ENCODE results near the gene ZNF691.
"Not testable (repeated sequence)": the region's sequence is repeated elsewhere in the genome, so short reads cannot be mapped to it uniquely, and the experiment has no call there.

ZNF691 gene

GRCh38 chr1:42861014-42861399 is 14.6 kb downstream of the ZNF691 start:
- DNase-seq, result no peak

GRCh38 chr1:42866549-42866948 is 20.1 kb downstream of the ZNF691 start:
- peak; percentile 48 for DNase-seq

- not testable (repeated sequence) for DNase-seq
These were observed 22.1 kb downstream of the ZNF691 start for GRCh38 chr1:42868466-42868865.

- not testable (repeated sequence) for DNase-seq
These were observed 22.8 kb downstream of the ZNF691 start for GRCh38 chr1:42869254-42869653.

- DNase-seq, result not testable (repeated sequence)
These were observed 23.3 kb downstream of the ZNF691 start for GRCh38 chr1:42869751-42870150.

- DNase-seq, result not testable (repeated sequence)
These were observed 26.7 kb downstream of the ZNF691 start for GRCh38 chr1:42873108-42873507.

- DNase-seq, result no peak
These were observed 27.3 kb downstream of the ZNF691 start for GRCh38 chr1:42873670-42874069.

- DNase-seq, result no peak
These were observed 29.6 kb downstream of the ZNF691 start for GRCh38 chr1:42876009-42876408.

- DNase-seq, result no peak
These were observed 31.0 kb downstream of the ZNF691 start for GRCh38 chr1:42877380-42877779.

GRCh38 chr1:42880384-42880783 is 34.0 kb downstream of the ZNF691 start:
- DNase-seq, result no peak

- no peak for DNase-seq
These were observed 39.8 kb downstream of the ZNF691 start for GRCh38 chr1:42886046-42886739.

GRCh38 chr1:42886800-42887199 is 40.4 kb downstream of the ZNF691 start:
- DNase-seq, result no peak

GRCh38 chr1:42887366-42887765 is 41.0 kb downstream of the ZNF691 start:
- no peak for DNase-seq

- DNase-seq, result no peak
These were observed 41.7 kb downstream of the ZNF691 start for GRCh38 chr1:42888013-42888633.

GRCh38 chr1:42889264-42889663 is 42.9 kb downstream of the ZNF691 start:
- no peak for DNase-seq

GRCh38 chr1:42891465-42892138 is 45.2 kb downstream of the ZNF691 start:
- no peak for DNase-seq

GRCh38 chr1:42899960-42900359 is 53.5 kb downstream of the ZNF691 start:
- not testable (repeated sequence) for DNase-seq

All from NCI-H2171 treated with DMSO at 0.1 percent for 48 hours (cell line).